NCI-H146 treated with DMSO at 0.1 percent for 48 hours (cell line): Measurements from ENCODE around the gene LRR1.
"Not testable (repeated sequence)": the region's sequence is repeated elsewhere in the genome, so short reads cannot be mapped to it uniquely, and the experiment has no call there.

ENCODE experiments used
- DNase-seq: peaks from one replicate; lab custom pipeline; 2025; ENCODE audit not compliant: unreplicated experiment; lab: John Stamatoyannopoulos, UW

Gene LRR1

DNA sequence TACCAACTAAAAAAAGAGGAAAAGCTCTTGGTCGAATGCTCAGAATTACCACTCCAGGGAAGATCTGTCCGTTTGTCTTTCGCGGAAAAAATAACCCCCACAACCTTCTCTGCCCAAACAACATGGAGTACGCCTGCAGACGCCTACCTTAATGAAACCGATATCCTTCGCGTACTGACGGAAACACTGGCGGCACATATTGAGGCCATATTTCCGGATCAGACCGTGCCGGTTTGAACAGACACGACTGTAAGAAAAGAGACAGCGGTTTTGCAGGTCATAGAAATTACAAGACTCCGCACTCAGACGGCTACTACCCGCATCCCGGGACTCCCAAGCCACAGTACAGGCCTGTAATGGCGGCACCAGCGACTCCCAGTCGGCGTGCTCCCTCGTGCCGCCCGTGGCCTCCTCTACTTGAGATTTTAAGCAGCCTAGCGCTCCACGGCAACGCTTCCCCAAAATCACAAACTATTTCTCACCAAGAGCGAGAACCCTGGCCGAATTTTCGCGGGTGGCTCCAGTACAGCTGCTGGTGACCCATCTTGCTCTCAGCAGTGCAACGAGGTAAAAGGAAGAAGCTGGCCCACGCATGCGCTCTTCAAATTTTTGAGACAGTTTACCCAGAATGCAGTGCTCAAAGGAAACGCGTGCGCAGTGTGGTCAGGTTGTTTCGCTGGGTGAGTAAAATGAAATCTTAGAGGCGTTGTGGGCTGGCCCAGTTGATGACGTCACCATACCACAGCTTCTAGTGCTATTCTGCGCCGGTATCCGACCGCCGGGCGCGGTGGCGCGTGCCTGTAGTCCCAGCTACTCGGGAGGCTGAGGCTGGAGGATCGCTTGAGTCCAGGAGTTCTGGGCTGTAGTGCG lies 12.7 kb upstream of the LRR1 start, which contains the start of gene RPS29:
RPS29 (minus strand) TSS at position 578 of the 870 bp plus-strand sequence; CDS start at position 544, 34 bp downstream.
- peak; percentile 98 for DNase-seq

DNA sequence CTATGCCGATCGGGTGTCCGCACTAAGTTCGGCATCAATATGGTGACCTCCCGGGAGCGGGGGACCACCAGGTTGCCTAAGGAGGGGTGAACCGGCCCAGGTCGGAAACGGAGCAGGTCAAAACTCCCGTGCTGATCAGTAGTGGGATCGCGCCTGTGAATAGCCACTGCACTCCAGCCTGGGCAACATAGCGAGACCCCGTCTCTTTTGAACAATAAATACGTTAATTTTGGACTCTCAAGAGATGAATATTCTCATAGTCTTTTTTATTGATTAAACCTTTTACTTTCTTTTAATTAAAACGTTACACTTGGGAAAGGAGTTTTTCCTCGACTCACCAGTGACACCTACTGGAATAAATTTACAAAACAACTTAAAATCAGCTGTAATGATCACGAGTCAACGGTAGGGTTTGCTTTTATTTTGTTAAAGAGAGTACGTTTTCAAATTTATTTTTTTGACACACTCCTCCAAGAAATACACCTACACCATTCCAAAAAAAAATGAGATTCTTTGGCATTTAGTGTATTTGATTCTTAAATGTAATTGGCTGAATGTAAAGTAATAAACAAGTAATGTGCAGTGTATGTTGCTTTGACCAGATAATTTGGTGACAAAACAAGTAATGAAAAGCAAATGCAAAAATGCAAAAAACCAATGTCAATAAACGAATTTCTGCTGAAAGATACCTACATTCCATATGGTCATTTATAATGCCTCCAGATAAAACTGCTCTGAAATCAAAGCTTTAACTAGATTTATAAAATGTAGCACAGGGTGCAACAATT lies 11.9 kb upstream of the LRR1 start:
- DNase-seq: peak; percentile 56

DNA sequence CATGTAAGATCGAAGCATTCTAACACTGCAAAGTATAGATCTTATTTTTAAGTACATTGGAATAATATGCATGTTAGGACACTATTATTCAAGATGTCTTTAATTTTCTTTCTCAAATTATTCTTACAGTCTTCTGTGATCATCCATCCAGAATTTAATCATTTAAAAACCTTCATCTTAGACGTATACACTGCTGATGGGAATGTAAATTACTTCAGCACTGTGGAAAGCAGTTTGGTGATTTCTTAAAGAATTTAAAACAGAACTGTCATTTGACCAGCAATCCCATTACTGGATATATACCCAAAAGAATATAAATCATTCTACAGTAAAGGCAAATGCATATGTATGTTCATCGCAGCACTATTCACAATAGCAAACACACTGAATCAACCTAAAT lies 9.4 kb upstream of the LRR1 start:
- no peak for DNase-seq

DNA sequence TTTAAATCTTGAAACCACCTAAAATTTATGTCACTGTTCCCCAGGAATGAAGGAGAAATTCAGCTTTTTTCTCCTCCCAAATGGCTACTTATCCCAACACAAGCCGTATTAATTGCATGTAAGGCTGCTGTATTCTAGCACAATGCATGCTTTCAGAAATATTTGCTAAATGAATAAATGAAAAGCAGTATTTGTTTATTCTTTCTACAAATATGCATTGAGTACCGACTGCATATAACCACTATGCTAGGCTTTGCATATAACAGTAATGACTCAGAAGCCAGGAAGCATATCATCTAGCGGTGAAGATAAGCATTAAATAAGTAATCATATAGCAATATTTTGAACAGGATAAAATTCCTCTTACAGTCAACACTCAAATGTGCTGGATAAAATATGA lies 5.7 kb upstream of the LRR1 start:
- no peak for DNase-seq

DNA sequence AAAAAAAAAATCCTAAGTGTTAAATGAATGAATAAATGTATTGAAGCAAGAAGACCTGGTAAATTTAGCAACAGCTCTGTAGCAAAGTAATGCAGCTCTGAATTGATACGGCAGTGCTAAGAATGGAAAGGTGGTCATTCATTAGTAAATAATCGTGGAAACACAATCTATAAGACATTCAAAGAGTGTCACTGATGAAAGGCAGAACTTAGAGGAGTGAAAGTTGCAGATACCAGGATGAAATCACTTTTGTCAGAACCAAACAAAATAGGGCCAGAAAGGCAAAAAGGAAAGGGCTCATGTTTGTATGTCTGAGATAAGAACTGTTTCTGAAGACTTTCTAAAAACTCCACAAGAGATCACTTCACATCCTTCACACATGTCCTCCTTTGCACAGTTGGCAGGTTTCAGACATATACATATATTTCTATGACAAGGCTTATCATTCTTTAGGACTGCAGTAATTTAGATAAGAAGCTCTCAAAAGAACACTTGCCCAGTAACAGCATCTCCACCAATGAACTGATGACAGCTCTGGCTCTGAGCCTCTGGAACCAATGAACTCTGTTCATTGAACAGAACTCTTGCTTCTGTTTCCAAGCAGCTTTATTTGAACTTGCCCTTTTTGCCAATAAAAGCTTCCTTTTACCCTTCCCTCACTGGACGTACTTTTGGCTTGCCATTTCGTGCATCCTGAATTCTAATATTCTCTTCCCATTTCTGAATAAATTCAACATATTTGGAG lies 4.2 kb upstream of the LRR1 start:
- DNase-seq: no peak

DNA sequence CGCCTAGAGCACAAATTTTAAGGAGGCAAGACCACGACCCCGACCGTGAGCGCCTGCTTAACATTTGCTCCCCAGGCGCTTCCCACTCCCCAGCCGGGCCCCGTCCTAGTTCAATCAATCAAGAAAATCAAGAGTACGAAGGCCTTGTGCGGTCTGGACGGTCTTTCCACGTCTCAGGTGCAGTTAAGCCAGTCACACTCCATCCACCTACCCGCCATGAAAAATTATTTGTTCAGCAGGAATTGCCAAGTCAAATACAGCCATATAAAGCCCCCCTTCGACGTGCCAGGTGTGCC lies 603 bp upstream of the LRR1 start:
- DNase-seq: peak; percentile 50

DNA sequence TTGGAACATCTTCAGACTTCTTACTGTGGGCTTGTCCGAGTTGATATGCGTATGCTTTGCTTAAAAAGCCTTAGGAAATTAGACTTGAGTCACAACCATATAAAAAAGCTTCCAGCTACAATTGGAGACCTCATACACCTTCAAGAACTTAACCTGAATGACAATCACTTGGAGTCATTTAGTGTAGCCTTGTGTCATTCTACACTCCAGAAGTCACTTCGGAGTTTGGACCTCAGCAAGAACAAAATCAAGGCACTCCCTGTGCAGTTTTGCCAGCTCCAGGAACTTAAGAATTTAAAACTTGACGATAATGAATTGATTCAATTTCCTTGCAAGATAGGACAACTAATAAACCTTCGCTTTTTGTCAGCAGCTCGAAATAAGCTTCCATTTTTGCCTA lies 8.8 kb downstream of the LRR1 start:
- DNase-seq: no peak

DNA sequence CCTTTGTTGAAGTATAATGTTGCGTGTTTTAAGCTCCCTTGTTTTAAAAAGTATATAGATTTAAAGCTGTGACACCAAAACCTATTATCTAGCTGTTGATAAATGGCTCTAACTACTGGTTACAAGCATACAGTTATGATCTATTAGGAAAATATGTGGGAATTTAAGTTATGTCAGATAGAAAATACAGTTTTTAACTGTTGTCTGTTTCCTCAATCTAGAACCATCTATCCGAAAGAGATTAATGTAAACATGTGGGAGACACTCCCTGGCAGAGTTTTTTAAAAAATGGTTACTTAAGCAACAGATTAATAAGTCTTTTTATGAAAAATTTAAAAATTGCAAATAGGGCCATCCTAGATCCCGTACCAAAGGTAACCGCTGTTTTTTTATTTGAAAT lies 13.5 kb downstream of the LRR1 start:
- DNase-seq: no peak

DNA sequence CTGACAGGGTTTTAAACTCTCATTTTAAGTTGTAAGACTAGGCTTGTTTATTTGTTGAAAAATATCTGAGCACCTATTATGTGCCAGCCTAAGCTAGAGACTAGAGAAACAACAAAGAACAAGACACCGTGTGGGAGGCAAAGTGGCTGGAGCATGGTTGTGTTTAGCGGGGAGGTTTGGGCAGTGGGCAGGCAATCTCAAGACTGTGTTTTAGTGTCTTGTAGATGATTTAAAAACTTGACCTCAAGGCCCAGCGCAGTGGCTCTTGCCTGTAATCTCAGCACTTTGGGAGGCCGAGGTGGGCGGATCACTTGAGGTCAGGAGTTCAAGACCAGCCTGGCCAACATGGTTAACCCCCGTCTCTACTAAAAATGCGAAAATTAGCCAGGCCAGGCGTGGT lies 13.9 kb downstream of the LRR1 start:
- no peak for DNase-seq

DNA sequence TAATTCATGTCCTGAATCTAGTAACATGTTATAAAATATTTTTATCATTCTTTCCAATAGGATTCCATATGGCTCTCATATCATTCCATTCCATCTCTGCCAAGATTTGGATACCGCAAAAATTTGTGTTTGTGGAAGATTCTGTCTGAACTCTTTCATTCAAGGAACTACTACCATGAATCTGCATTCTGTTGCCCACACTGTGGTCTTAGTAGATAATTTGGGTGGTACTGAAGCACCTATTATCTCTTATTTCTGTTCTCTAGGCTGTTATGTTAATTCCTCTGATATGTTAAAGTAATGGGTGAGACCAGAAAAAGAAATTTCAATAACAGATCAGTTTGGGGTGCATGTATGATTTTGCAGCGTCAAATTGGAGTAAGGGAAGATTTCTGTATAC lies 15.5 kb downstream of the LRR1 start:
- no peak for DNase-seq

DNA sequence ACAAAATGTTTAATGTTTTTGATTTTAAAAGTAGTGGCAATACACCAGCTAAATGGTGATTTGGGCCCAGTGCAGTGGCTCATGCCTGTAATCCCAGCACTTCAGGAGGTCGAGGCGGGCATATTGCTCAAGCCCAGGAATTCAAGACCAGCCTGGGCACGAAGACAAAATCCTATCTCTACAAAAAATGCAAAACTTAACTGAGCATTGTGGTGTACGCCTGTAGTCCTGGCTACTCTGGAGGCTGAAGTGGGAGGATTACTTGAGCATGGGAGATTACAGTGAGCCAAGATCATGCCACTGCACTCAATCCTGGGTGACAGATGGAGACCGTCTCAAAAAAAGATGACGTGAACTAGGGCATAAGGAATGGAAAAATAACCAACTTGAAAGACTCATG lies 17.0 kb downstream of the LRR1 start:
- no peak for DNase-seq

DNA sequence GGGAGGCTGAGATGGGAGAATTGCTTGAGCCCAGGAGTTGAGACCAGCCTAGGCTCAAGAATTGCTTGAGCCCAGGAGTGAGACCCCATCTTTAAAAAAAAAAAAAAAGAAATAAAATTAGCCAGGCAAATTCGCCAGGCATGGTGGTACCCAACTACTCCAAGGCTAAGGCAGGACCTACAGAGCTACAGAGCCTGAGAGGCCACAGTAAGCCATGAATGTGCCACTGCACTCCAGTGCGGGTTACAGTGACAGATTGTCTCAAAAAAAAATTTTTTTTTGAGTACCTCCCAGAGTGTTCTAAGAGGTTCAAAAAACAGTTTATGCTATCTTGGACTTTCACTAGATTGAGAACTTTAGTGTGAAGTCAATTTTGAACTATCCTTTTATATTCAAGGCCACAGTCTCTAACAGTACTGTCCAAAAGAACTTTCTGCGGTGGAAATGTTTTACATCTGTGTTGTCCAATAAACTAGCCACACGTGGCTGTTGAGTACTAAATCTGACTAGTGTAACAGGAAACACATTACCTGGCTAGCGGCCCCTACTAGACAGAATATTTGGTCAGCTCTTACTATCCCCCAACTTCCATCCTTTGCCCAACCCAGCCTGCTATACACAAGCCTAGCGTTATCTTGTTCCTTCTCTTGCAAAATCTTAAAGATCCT lies 19.2 kb downstream of the LRR1 start:
- DNase-seq: no peak

DNA sequence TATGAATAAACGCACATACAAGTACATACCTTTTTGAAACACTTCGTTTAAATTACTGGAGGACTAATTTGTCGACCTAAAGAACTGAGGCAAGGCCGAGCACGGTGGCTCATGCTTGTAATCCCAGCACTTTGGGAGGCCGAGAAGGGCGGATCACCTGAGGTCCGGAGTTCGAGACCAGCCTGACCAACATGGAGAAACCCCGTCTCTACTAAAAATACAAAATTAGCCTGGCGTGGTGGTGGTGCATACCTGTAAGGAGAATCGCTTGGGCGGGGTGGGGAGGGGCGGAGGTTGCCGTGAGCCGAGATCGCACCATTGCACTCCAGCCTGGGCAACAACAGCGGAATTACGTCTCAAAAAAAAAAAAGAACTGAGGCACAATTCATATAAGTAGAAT lies 20.5 kb downstream of the LRR1 start:
- DNase-seq: not testable (repeated sequence)

DNA sequence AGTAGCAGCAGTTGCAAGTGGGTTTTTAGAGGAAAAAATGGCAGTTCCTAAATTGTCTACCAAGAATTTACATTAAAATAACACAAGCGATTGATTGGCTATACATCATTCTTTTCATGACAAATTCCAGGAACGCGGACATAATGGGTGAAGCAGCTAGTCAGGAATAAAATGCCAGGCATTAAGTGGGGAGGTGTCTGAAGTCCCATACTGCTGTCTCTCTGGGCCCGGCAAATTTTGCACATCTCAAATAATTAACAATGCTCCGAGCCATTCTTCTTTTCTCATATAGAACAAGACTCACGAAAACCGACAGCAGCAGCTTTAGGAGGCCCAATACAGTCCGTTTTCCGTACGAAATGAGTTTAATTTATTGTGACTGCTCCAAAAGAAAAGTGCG lies 21.0 kb downstream of the LRR1 start:
- DNase-seq: no peak

DNA sequence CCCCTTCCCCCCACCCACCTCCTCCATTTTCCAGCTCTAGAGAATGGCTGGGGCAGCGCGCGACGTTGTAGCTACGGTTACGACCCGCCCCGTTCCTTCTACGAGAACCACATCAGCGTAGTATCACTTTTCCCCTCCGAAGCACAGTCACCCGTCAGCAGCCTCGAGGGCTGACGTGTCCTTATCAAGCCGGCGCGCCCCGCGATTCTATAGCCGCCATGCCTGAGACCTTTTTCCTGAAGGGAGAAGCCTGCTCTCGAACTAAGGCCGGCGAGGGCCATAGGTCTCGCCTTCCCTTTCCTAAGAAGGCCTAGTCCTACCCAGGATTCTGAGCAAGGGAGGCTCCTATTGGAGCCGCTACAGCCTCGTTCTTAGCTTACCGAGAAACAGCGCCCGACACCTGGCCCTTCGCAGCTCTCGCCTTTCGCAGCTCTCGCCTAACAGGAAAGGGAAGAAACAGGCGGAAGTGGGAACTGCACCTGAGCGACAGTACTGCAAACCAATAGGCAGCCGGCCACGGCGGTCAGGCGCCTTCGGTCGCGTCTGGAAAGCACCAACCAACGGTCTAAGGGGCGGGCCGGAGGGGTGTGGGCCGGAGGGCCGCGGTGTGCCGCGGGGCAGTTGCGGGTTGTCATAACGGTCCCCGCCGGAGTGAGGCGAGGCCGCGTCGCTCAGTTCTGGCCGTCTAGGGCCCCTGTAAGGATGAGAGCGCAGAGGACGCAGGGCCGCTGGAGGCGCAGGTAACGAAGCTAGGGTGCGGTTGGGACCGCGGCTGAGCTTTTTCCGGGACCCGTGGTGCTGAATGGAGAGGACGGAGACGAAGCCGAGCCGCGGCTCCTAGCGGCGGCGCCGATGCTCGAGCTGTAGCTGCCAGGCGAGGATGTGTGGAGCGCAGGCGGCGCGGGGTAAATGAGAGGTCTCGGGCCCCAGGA lies 21.7 kb downstream of the LRR1 start, which contains the start of the genes MGAT2 and RPL36AL:
MGAT2 (plus strand) TSS at position 618 of the 932 bp plus-strand sequence. CDS start 470 bp downstream, outside the sequence.
RPL36AL (minus strand) TSS at position 445 of the 932 bp plus-strand sequence. CDS start 1,522 bp downstream, outside the sequence.
- peak; percentile 95 for DNase-seq

DNA sequence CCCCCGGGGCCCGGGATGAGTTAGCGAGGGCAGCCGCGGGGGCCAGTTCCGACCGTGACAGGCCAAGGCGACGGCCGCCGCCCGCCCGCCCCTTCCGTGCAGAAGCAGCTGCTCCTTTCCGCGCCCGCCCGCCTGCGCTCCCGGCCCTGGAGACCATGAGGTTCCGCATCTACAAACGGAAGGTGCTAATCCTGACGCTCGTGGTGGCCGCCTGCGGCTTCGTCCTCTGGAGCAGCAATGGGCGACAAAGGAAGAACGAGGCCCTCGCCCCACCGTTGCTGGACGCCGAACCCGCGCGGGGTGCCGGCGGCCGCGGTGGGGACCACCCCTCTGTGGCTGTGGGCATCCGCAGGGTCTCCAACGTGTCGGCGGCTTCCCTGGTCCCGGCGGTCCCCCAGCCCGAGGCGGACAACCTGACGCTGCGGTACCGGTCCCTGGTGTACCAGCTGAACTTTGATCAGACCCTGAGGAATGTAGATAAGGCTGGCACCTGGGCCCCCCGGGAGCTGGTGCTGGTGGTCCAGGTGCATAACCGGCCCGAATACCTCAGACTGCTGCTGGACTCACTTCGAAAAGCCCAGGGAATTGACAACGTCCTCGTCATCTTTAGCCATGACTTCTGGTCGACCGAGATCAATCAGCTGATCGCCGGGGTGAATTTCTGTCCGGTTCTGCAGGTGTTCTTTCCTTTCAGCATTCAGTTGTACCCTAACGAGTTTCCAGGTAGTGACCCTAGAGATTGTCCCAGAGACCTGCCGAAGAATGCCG lies 22.6 kb downstream of the LRR1 start:
- no peak for DNase-seq

DNA sequence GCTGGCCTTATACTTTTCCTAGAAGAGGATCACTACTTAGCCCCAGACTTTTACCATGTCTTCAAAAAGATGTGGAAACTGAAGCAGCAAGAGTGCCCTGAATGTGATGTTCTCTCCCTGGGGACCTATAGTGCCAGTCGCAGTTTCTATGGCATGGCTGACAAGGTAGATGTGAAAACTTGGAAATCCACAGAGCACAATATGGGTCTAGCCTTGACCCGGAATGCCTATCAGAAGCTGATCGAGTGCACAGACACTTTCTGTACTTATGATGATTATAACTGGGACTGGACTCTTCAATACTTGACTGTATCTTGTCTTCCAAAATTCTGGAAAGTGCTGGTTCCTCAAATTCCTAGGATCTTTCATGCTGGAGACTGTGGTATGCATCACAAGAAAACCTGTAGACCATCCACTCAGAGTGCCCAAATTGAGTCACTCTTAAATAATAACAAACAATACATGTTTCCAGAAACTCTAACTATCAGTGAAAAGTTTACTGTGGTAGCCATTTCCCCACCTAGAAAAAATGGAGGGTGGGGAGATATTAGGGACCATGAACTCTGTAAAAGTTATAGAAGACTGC lies 23.4 kb downstream of the LRR1 start:
- DNase-seq: no peak

DNA sequence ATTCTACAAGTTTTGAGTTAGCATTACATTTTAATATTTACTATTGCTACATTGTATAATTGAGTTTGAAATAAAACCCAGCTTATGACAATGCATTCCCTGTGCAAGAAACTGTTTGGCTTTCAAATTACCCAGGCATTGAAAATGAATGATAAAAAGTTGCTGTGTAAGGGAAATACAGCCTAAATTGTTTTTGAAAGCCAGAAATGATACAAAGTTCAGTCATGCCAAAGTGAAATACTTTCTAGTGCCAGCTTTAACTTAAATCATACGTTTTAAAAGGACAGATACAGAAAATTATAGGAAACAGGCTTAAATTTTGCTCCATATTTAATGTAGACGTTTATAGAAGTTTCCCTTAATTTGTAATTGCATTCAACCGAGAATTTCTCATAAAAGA lies 24.6 kb downstream of the LRR1 start:
- DNase-seq: no peak
